HG02588 (cell line): ENCODE data around the gene ARHGEF28.
A peak's percentile ranks its signal among the peaks of the same experiment; 100 is the strongest.

Source experiments
- ATAC-seq: cut with Tn5 transposase; IDR thresholded peaks from one replicate; pipeline ENCODE4 v1.9.1; 2021; ENCODE audit warnings: mild to moderate bottlenecking, moderate library complexity; ENCODE audit not compliant: unreplicated experiment

The ARHGEF28 gene

GRCh38 chr5:73691302-73692080, 65.5 kb downstream of the ARHGEF28 start:
- ATAC-seq, result no peak

- ATAC-seq, result no peak
These were observed 66.2 kb downstream of the ARHGEF28 start for GRCh38 chr5:73692166-73692640.

GRCh38 chr5:73692981-73693380, 67.0 kb downstream of the ARHGEF28 start:
- ATAC-seq, result no peak

GRCh38 chr5:73693573-73694061, 67.6 kb downstream of the ARHGEF28 start:
- ATAC-seq, result no peak

- peak; percentile 85 for ATAC-seq
These were observed 68.1 kb downstream of the ARHGEF28 start for GRCh38 chr5:73694089-73694488.

GRCh38 chr5:73698011-73698410, 72.0 kb downstream of the ARHGEF28 start:
- ATAC-seq, result no peak

- ATAC-seq, result no peak
These were observed 75.6 kb downstream of the ARHGEF28 start for GRCh38 chr5:73701566-73701965.

- ATAC-seq, result no peak
These were observed 76.5 kb downstream of the ARHGEF28 start for GRCh38 chr5:73702534-73702933.

- no peak for ATAC-seq
These were observed 77.0 kb downstream of the ARHGEF28 start for GRCh38 chr5:73702951-73703350.

- ATAC-seq, result no peak
These were observed 79.4 kb downstream of the ARHGEF28 start for GRCh38 chr5:73705364-73705763.

- no peak for ATAC-seq
These were observed 81.0 kb downstream of the ARHGEF28 start for GRCh38 chr5:73706963-73707362.

- ATAC-seq, result no peak
These were observed 83.6 kb downstream of the ARHGEF28 start for GRCh38 chr5:73709536-73710129.

- no peak for ATAC-seq
These were observed 90.3 kb downstream of the ARHGEF28 start for GRCh38 chr5:73716284-73716808.

- no peak for ATAC-seq
These were observed 92.8 kb downstream of the ARHGEF28 start for GRCh38 chr5:73718762-73719161.

GRCh38 chr5:73719632-73720031, 93.6 kb downstream of the ARHGEF28 start:
- no peak for ATAC-seq

- ATAC-seq, result no peak
These were observed 96.2 kb downstream of the ARHGEF28 start for GRCh38 chr5:73722231-73722630.

- no peak for ATAC-seq
These were observed 100.1 kb downstream of the ARHGEF28 start for GRCh38 chr5:73726071-73726470.

GRCh38 chr5:73726606-73727231, 100.7 kb downstream of the ARHGEF28 start:
- ATAC-seq, result no peak

- ATAC-seq, result no peak
These were observed 101.5 kb downstream of the ARHGEF28 start for GRCh38 chr5:73727470-73727869.

GRCh38 chr5:73728493-73729273, 102.7 kb downstream of the ARHGEF28 start:
- ATAC-seq, result no peak

GRCh38 chr5:73729329-73729728, 103.3 kb downstream of the ARHGEF28 start:
- no peak for ATAC-seq
